PC-3 (cell line): ENCODE results near the gene UVSSA. TPM values are rescaled to one million over a fixed set of nuclear protein-coding genes. Genes with fewer than 3 reads are reported as not detected.

Source experiments
- ATAC-seq: fragments of 200-7000 bp; cut with Tn5 transposase; 2 replicates; pipeline ENCODE4 v1.9.1; 2020; ENCODE audit warnings: mild to moderate bottlenecking, moderate library complexity
- BruUV-seq: library from RNA; stranded (reverse); fragments of 400-500 nt; replicated peaks from 2 replicates; lab custom pipeline; 2021; lab: Mats Ljungman, UMichigan
- CTCF ChIA-PET: fragments of 300-600 bp; sonication (Branson Sonifier 250); formaldehyde crosslinking; loops from one replicate; lab custom pipeline; 2022; ENCODE audit warnings: antibody characterized with exemption; lab: Charles Lee
- POLR2A ChIA-PET: fragments of 300-600 bp; sonication (Branson Sonifier 250); formaldehyde crosslinking; loops from one replicate; lab custom pipeline; 2022; ENCODE audit warnings: antibody characterized with exemption; ENCODE audit not compliant: unreplicated experiment; lab: Charles Lee
- DNase-seq: peaks from one replicate; pipeline ENCODE4 v3.0.0-alpha.2; 2015
- H2AFZ ChIP-seq: fragments of 300-600 bp; sonication (generic); 2 replicates; pipeline ENCODE4 v1.6.0; 2016; ENCODE audit warnings: antibody characterized with exemption, low read length
- H3F3A ChIP-seq: fragments of 300-600 bp; sonication (generic); one replicate; pipeline ENCODE4 v1.6.0; 2017; ENCODE audit warnings: antibody characterized with exemption, low read length, control low read depth, mild to moderate bottlenecking; ENCODE audit not compliant: unreplicated experiment
- H3K27ac ChIP-seq: fragments of 300-600 bp; sonication (generic); 2 replicates; pipeline ENCODE4 v1.5.1; 2016; ENCODE audit warnings: mild to moderate bottlenecking, low read length
- H3K27me3 ChIP-seq: fragments of 300-600 bp; sonication (generic); 2 replicates; pipeline ENCODE4 v1.6.1; 2016; ENCODE audit warnings: low read length, mixed read lengths
- H3K36me3 ChIP-seq: fragments of 300-600 bp; sonication (generic); 2 replicates; pipeline ENCODE4 v1.6.1; 2016; ENCODE audit warnings: low read depth, mixed run types, low read length, mixed read lengths
- H3K4me1 ChIP-seq: fragments of 300-600 bp; sonication (generic); 2 replicates; pipeline ENCODE4 v1.5.1; 2016; ENCODE audit warnings: low read length; ENCODE audit not compliant: insufficient read depth
- H3K4me2 ChIP-seq: fragments of 300-600 bp; sonication (generic); 2 replicates; pipeline ENCODE4 v1.6.0; 2016; ENCODE audit warnings: low read length
- H3K4me3 ChIP-seq: fragments of 300-600 bp; sonication (generic); 2 replicates; pipeline ENCODE4 v1.5.1; 2016; ENCODE audit warnings: mild to moderate bottlenecking, low read length, mixed read lengths
- H3K79me2 ChIP-seq: fragments of 300-600 bp; sonication (generic); 2 replicates; pipeline ENCODE4 v1.6.1; 2017; ENCODE audit warnings: low read length, mixed read lengths
- H3K9ac ChIP-seq: fragments of 300-600 bp; sonication (generic); 2 replicates; pipeline ENCODE4 v1.6.0; 2016; ENCODE audit warnings: mild to moderate bottlenecking, low read length
- H3K9me2 ChIP-seq: fragments of 300-600 bp; sonication (generic); replicated peaks from 2 replicates; pipeline ENCODE4 v1.6.1; 2016; ENCODE audit warnings: mixed run types, low read length, mixed read lengths
- H3K9me3 ChIP-seq: fragments of 300-600 bp; sonication (generic); 2 replicates; pipeline ENCODE4 v1.6.1; 2016; ENCODE audit warnings: low read length, mixed read lengths
- H4K20me1 ChIP-seq: fragments of 300-600 bp; sonication (generic); 2 replicates; pipeline ENCODE4 v1.6.1; 2016; ENCODE audit warnings: low read length, mixed read lengths
- CTCF ChIP-seq: fragments of 300-600 bp; sonication (generic); conservative IDR thresholded peaks from 2 replicates; pipeline ENCODE4 v1.5.1; 2017; ENCODE audit warnings: antibody characterized with exemption, low read depth, mild to moderate bottlenecking, low read length
- EZH2 ChIP-seq: fragments of 300-600 bp; sonication (generic); IDR thresholded peaks from one replicate; pipeline ENCODE4 v1.6.1; 2017; ENCODE audit warnings: antibody characterized with exemption, mild to moderate bottlenecking, low read length; ENCODE audit not compliant: unreplicated experiment
- EZH2phosphoT487 ChIP-seq: fragments of 300-600 bp; sonication (generic); IDR thresholded peaks from 2 replicates; pipeline ENCODE4 v1.6.1; 2018; ENCODE audit warnings: mild to moderate bottlenecking, antibody characterized with exemption, low read length, borderline replicate concordance
- intact Hi-C: fragments of 100-400 bp; cut with micrococcal nuclease; formaldehyde crosslinking; loops from 2 replicates; pipeline ENCODE4 v1.9.0; 2023
- total RNA-seq: library from RNA; depleted of rRNA; stranded (reverse); fragments of >200 nt; gene quantifications from 2 replicates; pipeline ENCODE4 v1.2.3, GENCODE V29; 2014

Gene UVSSA
- total RNA-seq, 1 experiment from 2014 or later = 6.2 TPM

GRCh38 chr4:1409079-1409478 is 62.1 kb downstream of the UVSSA start:
- Histone ChIP-seq H3K9me3 (no peaks in the 10 kb centered on the region), H2AFZ (no peak overlapping the region), H3K27me3 (no peaks in the 10 kb centered on the region), H3K4me1 (no peaks in the 10 kb centered on the region), H3K4me2 (no peak overlapping the region), H3K79me2 (no peaks in the 10 kb centered on the region), H3K27ac (no peak overlapping the region), H3K4me3 (no peak overlapping the region), H3K36me3 (no peaks in the 10 kb centered on the region), H3K9ac (no peak overlapping the region), H3K9me2 (no peaks in the 10 kb centered on the region), H3F3A (no peaks in the 10 kb centered on the region), H4K20me1 (no peaks in the 10 kb centered on the region)
- TF ChIP-seq EZH2 (no peak), EZH2phosphoT487 (no peak), CTCF (no peak)
- ATAC-seq (no peak), DNase-seq (no peak)
- ChIA-PET POLR2A (no interaction called here), CTCF (no interaction called here)
- intact Hi-C loops = no loop called here
- no TSS peak for BruUV-seq

- Histone ChIP-seq H3K9ac (no peak overlapping the region), H3K4me2 (no peak overlapping the region), H3K4me1 (no peaks in the 10 kb centered on the region), H3K4me3 (no peak overlapping the region), H3K9me2 (no peaks in the 10 kb centered on the region), H4K20me1 (no peaks in the 10 kb centered on the region), H3K27me3 (no peaks in the 10 kb centered on the region), H2AFZ (no peak overlapping the region), H3K79me2 (no peaks in the 10 kb centered on the region), H3K36me3 (no peaks in the 10 kb centered on the region), H3K27ac (no peak overlapping the region), H3K9me3 (no peaks in the 10 kb centered on the region), H3F3A (no peaks in the 10 kb centered on the region)
- intact Hi-C loops = no loop called here
- ATAC-seq (no peak), DNase-seq (no peak)
- ChIA-PET CTCF (no interaction called here), POLR2A (no interaction called here)
- no peak for TF ChIP-seq EZH2phosphoT487
- no peak for TF ChIP-seq CTCF
- TF ChIP-seq EZH2 = no peak
- BruUV-seq = no TSS peak
Observed at GRCh38 chr4:1409491-1410425, 62.8 kb downstream of the UVSSA start.
